RPMI7951 (cell line): ENCODE measurements around the gene HNRNPM. TPM values are rescaled to one million over a fixed set of nuclear protein-coding genes. Genes with fewer than 3 reads are reported as not detected.
"Not testable (repeated sequence)": the region's sequence is repeated elsewhere in the genome, so short reads cannot be mapped to it uniquely, and the experiment has no call there.

ENCODE experiments used
- DNase-seq: peaks from one replicate; pipeline ENCODE4 v3.0.0-alpha.2; 2012; ENCODE audit warnings: low read depth
- total RNA-seq: library from RNA; depleted of rRNA; stranded (reverse); fragments of >200 nt; shearing (Covaris generic); gene quantifications from 2 replicates; pipeline ENCODE4 v1.2.3, GENCODE V29; 2014

The HNRNPM gene
- total RNA-seq, 1 experiment from 2014 or later, result 44.6 TPM

DNA sequence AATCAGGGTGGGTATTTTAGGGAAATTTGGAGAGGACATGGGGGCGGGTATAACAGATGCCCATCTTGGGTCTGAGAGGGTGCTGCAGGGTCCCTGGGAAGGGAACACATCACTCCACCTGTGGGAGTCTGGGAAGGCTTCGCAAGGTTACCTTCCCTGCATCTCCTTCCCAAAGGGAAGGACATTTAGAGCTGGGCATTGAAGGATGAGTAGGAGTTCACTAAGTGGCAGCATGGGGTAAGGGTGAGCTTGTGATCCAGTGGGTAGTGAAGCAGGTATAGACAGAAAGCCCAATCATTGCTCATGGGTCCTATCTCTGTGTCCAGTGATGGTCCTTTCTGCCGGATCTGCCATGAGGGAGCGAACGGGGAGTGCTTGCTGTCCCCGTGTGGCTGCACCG lies 18.5 kb upstream of the HNRNPM start:
- no peak for DNase-seq

DNA sequence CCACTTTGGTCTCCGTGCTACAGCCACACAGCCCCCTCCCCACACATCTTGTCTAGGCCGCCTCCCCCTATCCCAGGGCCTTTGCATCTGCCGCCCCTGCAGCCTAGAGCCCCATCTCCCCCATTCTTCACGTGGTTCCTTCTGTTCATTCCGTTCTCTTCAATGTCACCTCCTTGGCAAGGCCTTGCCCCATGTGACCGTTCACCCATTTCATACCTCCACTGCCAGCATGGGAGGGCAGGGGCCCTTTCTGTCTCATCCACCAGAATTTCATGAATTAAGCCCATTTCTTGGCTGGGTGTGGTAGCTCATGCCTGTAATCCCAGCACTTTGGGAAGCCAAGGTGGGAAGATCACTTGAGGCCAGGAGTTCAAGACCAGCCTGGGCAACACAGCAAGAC lies 15.7 kb upstream of the HNRNPM start:
- no peak for DNase-seq

DNA sequence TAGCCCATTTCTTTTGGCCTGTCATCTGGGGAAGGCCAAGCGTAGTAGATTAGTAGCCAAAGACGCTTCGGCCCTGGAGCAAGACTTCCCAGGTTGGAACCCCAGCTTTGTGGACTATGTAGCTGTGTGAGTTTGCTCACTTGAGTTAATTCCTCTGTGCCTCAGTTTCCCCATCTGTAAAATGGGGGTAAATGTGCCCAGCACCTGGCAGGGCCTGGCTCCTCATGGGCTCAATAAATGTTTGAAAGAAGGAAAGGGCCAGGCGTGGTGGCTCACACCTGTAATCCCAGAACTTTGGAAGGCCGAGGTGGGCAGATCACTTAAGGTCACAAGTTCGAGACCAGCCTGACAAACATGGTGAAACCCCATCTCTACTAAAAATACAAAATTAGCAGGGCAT lies 14.9 kb upstream of the HNRNPM start:
- DNase-seq, result no peak

DNA sequence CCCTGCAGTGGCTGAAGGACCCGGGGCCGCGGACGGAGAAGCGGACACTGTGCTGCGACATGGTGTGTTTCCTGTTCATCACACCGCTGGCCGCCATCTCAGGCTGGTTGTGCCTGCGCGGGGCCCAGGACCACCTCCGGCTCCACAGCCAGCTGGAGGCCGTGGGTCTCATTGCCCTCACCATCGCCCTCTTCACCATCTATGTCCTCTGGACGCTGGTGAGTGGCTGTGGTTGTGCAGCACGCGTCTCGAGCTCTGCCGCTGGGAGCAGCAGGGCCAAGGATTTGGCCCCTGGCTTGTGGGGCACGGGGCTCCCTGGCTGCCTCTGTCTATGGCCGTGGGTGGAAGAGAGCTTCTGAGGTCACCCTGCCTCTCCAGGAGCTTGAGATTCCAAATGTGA lies 14.1 kb upstream of the HNRNPM start:
- DNase-seq, result no peak

DNA sequence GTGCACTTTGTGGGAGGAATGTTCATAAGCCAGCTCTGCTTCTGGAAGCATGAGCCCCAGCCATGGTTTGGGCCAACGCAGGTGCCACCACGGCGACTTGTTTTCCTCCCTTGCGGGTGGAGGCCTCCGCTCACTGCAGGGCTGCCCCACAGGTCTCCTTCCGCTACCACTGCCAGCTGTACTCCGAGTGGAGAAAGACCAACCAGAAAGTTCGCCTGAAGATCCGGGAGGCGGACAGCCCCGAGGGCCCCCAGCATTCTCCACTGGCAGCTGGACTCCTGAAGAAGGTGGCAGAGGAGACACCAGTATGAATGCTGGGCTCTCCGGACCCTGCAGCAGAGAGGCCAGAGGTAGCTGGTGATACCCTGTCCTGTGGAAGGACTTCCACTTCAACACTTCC lies 6.5 kb upstream of the HNRNPM start:
- no peak for DNase-seq

DNA sequence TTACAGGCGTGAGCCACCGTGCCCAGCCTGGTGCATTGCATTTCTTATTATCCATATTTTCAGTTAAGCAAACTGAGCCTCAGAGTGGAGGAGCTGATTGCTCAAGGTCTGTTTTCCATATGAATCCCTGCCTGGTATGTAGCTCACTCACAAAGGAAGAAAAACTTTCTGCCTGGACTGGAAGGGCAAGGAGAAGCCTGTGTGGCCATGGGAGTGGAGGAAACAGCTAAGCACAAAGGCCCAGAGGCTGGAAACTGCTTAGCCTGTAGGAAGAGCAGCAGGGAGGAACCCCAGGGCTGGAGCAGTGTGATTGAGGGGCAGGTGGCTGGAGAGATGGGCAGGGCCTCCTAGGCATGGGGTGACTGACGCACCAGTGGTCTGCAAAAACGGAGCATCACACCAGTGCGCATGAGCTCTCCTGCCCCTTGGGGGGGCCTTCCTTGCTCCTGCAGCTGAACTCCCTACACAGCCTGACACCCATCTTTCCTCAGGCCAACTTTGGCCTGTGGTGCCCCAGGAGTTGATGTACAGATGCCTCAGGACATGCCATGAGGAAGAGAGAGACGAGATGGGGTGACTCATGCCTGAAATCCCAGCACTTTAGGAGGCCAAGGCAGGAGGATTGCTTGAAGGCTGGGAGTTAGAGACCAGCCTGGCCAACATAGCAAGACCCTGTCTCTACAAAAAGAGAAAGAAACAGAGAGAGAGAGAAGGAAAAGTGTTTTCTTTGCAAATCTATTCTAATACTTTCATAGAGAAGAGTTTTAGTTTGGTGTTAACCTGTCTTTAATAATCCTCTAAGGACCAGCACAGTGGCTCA lies 2.8 kb upstream of the HNRNPM start:
- no peak for DNase-seq

DNA sequence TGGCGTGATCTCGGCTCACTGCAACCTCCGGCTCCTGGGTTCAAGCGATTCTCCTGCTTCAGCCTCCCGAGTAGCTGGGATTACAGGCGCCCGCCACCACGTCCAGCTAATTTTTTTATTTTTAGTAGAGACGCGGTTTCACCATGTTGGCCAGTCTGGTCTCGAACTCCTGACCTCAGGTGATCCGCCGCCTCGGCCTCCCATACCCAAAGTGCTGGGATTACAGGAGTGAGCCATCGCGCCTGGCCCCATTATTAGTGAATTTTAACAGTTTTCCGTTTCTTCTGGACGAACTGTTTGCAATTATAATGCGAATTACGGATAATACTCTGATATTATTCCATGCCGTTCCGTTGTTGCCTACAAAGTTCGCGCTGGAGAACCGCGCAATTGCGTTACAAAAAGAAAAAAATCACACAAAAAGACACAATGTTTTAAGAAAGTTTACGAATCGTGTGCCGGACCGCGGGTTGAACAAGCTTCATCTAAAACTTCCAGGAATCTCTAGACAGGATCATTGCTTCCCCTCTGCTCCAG lies 567 bp upstream of the HNRNPM start:
- DNase-seq, result not testable (repeated sequence)

DNA sequence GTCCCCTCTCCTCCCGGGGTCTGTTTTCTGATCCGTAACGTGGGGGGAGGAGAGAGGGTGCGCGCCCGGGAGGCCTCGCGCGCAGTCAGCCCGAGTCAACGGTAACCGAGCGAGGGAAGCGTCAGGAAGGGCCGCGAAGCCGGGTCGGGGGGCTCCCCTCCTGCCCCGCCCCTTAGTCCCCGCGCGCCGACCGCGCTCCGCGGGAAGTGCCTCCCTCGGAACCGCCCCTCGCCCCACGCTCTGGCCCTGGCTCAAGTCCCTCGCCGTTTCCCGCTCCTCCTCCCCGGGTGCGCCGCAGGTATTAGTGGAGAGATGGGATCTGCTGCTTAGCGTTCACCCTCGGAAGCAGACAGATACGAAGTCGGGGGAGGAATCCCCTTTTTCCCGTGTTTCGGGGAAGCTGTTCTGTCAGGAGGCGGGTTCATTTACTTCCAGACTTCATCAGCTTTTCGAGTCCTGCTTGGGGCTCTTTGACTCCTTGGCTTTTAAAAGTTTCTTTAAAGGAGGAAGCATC lies 770 bp downstream of the HNRNPM start:
- DNase-seq, result peak; percentile 38

DNA sequence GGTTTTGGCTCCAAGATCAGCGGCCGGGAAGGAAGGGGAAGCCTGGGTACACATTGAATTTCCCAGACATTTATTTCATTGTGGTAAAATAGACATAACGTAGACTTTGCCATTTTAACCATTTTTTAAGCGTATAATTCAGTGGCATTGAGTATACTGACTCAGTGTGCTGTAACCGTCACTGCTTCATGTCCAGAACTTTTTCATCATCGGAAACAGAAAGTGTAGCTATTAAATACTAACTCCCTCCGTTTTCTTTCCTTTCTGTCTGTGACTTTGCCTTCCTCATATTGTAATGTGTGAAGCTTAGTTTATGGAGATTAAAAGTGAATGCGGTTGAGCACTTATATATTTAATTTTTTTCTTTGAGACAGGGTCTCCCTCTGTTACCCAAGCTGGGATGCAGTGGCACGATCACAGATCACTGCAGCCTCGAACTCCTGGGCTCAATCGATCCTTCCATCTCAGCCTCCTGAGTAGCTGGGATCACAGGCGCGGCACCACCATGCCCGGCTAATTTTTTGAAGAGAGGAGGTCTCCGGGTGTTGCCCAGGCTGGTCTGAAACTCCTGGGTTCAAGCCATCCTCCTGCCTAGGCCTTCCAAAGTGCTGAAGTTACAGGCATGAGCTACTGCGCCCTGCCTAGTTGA lies 1.4 kb downstream of the HNRNPM start:
- no peak for DNase-seq

DNA sequence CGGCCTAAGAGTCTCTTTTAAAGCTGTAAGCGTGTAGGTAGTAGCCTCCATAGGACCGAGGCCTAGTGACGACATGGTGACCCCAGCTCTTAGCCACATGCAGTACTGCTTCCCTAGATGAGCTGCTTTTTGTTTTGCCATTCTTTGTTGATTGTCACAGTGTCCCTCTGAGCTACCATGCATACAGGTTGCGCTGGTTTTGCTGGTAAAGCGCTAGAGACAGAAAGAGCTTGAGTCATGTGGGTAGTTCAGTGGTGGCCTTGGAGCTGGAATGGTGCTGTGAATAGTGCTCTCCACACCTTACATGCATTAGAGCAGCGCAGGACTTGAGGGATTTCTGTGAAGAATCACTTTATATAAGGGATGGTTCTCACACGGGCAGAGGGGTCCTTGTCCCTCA lies 5.1 kb downstream of the HNRNPM start:
- DNase-seq, result no peak

DNA sequence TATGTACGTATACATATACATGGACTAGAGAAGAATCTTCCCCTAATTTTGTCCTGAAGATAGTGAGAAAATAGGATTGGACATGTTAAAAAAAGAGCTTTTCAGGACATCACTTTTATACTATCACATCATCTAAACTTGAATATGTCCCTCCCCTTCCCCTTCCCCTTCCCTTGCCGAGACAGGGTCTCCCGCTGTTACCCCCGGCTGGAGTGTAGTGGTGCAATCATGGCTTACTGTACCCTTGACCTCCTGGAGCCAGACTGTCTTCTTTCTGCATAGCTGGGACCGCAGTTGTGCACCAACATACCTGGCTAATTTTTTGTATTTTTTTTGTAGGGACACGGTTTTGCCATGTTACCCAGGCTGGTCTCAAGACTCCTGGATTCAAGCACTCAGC lies 6.6 kb downstream of the HNRNPM start:
- no peak for DNase-seq

DNA sequence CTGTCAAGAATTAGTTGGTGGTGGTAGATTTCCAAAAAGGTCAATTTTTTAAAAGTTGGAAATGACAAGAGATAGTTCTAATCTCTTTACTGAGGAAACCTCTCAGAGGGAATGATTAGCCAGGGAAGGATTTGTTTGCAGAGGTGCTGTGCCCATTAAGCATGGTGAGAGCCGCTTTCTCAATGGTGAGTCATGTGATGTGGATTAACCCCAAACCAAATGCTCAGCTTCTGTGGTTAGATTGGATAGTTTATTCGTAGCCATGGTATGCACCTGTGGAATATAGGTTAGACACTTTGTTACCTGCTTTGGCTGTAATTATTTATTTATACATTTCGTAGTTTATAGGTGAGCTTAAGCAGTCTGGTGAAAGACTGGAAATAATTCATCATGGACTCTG lies 7.1 kb downstream of the HNRNPM start:
- peak; percentile 45 for DNase-seq

DNA sequence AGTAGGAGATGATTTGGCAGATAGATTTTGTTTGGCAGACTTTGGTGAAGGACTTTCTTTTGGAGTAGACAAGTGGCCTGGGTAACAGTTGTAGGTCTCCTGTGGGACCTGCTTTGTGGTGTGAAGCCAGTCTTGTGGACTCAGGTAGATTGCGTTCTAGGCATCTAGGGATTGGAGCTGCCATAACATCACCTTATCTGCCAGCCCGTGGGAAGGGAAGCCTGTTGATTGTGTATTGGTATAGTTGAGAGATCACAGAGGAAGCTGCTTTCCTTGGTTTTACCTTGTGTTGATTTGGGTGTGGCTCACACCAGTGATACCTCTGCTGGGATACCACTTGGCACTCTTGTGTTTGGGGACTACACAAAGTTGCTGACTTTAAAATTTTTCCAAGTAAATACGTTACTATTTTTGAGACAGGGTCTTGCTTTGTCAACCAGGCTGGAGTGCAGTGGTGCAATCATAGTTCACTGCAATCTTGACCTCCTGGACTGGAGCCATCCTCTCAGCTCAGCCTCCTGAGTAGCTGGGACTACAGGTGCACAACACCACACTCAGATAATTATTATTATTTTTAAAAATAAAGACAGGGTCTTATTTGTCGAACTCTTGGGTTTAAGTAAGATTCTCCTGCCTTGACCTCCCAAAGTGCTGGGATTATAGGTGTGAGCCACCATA lies 7.8 kb downstream of the HNRNPM start:
- DNase-seq, result no peak

DNA sequence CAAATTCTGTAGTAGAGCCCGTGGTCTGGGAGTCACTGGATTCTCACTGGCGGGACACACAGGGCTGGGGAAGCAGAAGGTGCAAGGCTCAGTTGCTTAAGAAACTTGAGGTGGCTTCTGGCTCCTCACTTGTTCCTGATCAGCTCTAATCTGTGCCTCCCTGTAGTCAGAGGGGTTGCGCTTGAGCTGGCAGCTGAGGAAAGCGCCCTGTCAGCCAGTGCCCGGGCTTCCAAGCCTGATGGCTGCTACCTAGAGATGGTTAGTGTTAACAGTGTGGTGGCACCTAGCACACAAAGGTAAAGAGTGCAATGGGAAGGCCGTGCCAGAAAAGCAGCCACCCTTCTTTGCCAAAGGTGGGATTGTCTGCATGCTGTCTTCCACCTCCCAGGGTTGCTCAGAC lies 8.8 kb downstream of the HNRNPM start:
- DNase-seq, result no peak

DNA sequence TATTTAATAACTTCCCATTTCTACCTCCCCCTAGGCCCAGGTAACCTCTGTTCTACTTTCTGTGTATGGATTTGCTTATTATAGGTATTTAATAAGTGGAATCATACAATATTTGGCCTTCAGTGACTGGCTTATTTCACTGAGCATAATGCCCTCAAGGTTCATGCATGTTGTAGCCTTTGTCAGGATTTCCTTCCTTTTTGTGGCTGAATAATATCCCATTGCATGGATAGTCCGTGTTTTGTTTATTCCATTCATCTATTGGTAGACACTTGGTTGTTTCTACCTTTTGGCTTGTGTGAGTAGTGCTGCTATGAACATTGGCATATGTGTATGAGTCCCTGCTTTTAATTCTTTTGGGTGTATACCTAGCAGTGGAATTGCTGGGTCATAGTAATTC lies 9.4 kb downstream of the HNRNPM start:
- no peak for DNase-seq

DNA sequence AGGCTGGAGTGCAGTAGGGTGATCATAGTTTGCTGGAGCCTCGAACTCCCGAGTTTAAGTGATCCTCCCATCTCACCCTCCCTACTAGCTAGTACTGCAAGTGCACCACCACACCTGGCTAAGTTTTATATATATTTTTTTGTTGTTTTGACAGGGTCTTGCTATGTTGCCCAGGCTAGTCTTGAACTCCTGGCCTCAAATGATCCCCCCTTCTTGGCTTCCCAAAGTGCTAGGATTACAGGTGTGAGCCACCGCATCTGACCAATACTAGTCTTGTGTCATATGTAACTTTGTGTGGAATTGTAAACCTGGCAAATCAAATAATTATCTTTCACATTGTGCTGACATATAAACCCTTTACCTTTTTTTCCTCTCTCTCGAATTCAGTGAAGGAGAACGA lies 10.2 kb downstream of the HNRNPM start:
- no peak for DNase-seq

DNA sequence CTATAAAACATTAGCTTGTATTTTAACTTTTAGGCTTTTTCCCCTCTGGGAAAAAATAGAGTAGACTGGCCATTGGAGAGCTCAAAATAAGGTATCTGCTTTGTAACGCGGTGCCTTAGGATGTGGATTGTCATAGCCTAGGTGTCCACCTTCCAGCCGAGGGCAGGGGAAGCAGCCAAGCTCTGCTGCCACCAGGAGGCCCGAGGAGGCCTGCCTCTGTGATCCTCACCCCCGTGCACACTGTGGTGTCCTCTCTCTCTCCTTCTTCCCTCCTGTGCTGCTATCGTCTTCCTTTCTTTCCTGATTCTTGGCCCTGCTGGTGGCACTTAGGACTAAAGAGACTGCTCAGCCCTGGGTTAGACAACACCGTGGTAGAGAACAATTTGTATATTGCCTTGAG lies 11.3 kb downstream of the HNRNPM start:
- DNase-seq, result no peak

DNA sequence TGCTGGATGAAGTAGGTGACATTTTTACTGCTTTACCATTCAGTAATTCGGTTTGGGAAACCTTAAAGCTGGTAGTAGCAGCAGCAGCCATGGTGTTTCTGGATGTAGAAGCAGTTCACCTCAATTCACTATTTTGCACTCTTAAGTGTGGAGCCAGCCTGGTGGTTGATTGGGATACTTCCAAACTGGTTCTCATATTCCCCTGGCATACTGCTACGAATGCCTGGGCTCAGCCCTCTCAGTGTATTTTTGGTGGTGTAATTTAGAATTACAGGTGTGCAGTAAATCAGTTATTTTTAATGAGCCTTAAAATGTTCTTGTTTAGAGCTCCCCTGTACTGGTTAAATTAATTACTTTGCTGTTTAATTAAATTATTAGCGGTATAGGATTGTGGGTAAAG lies 12.4 kb downstream of the HNRNPM start:
- DNase-seq, result no peak

DNA sequence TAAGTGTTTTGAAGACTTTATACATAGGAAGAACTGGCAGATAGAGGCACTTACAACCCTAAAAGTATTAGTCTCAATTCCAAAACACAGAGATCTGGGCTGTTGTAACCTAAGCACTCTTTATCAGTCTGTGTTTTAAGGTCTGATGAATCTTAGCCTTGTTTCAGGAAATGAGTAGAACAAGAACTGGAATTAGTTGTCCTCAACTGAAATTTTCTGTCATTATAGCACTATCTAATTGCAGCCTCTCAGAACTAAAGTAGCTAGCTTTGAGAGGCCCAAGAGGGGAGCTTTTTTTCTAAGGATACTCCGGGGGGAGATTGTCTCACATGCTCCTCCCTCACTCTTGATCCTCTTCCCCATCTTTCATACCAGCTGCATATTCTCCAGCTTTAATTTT lies 13.1 kb downstream of the HNRNPM start:
- no peak for DNase-seq

DNA sequence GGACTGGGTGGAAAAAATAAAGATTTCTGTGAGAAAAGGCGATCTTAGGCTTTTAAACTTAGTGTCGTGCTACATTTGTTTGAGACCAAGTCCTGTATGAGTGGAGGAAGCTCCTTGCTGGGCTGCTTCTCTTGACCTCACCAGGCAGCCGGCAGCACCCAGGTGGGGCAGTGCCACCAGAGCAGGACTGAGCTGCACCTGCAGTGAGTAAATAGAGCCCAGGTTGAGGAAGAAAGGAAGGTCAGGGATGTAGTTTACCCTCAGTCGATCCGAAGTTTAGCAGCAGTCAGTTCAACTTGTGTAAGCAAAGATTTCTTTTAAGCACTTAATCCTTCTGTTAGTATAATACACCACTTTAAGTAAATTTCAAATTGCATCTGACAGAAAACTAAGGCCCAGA lies 13.6 kb downstream of the HNRNPM start:
- no peak for DNase-seq

DNA sequence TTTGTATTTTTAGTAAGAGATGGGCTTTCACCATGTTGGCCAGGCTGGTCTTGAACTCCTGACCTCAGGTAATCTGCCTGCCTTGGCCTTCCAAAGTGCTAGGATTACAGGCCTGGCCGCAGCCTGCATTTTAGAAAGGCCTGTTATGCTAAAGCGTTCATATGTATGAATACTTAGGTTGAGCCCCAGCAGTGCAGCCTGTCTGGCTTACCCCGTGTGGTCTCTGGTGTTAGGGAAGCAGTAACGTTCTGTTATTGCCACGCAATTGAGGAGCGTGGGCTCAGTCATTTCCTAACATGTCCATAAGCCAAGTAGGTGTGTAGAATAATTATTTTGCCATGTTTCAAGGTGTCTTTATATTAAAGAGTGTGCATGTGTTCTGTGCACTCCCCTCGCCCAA lies 14.3 kb downstream of the HNRNPM start:
- no peak for DNase-seq

DNA sequence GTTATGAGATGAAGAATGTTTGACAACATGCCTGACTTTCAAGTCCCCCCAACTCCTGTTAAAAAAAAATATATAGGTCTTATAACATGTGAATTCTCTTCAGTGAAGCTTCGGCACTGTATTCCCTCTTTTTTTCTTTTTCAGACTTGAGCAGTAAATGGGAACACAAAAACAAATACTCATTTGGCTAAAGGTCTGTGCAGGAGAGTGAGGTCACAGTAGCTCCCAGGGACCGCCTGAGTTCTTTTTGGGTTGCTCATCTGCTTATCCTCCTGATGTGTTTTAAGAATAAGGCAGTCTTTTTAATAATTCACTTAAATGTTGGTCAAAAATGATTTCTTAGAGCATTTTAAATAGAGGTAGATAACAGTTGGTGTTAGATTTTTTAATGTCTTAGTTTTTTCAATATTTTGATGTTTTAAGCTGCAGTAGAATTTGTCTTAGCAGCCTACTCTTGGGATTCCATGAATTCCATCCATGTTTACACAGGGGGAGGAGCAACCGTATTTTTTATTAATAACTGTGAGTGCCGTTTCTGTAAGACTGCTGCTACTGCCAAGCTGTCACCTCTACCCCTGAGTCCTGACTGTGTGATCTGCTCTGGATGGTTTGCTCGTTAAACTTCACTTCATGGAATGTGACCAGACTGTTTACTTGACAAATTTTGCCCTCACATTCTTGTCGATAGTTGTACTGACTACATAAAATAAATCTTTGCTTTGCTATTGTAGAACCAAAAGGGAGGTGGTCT lies 14.9 kb downstream of the HNRNPM start:
- no peak for DNase-seq
